Endothelial cell (in vitro differentiated cells): Measurements from ENCODE around the gene HAAO. TPM values are rescaled to one million over a fixed set of nuclear protein-coding genes. Genes with fewer than 3 reads are reported as not detected.

Experiments
- DNase-seq: peaks from one replicate; pipeline ENCODE4 v3.0.0; 2021; ENCODE audit warnings: low spot score
- H3K27ac Mint-ChIP-seq: one replicate; pipeline ENCODE4 v1.8.0; 2021; ENCODE audit warnings: mixed read lengths, inconsistent platforms; ENCODE audit not compliant: unreplicated experiment
- H3K27me3 Mint-ChIP-seq: one replicate; pipeline ENCODE4 v1.8.0; 2021; ENCODE audit warnings: mild to moderate bottlenecking, moderate library complexity, mixed read lengths, inconsistent platforms; ENCODE audit not compliant: unreplicated experiment
- H3K36me3 Mint-ChIP-seq: one replicate; pipeline ENCODE4 v1.8.0; 2021; ENCODE audit warnings: mild to moderate bottlenecking, low read depth, mixed read lengths, inconsistent platforms; ENCODE audit not compliant: unreplicated experiment
- H3K4me1 Mint-ChIP-seq: one replicate; pipeline ENCODE4 v1.8.0; 2021; ENCODE audit warnings: mild to moderate bottlenecking, mixed read lengths, inconsistent platforms; ENCODE audit not compliant: unreplicated experiment
- H3K4me3 Mint-ChIP-seq: one replicate; pipeline ENCODE4 v1.8.0; 2021; ENCODE audit warnings: mild to moderate bottlenecking, mixed read lengths, inconsistent platforms; ENCODE audit not compliant: unreplicated experiment
- H3K9me3 Mint-ChIP-seq: one replicate; pipeline ENCODE4 v1.8.0; 2021; ENCODE audit warnings: mixed read lengths, inconsistent platforms; ENCODE audit not compliant: unreplicated experiment
- total RNA-seq: library from RNA; stranded (reverse); fragmentation: NEBNext Ultra II Directional; extraction: Animal tissue kit (Norgen Biotek cat#: 25700); gene quantifications from one replicate; pipeline ENCODE4 v1.2.1, GENCODE V29; 2021; ENCODE audit not compliant: unreplicated experiment
- TF ChIP-seq, protein P1 (sequence below): fragments of 200-600 bp; sonication (generic); IDR thresholded peaks from one replicate; pipeline ENCODE4 v1.5.0; 2021; ENCODE audit warnings: antibody characterized with exemption; ENCODE audit not compliant: unreplicated experiment

Gene HAAO
- total RNA-seq, 1 donor from 2014 or later, result 6.0 TPM

DNA sequence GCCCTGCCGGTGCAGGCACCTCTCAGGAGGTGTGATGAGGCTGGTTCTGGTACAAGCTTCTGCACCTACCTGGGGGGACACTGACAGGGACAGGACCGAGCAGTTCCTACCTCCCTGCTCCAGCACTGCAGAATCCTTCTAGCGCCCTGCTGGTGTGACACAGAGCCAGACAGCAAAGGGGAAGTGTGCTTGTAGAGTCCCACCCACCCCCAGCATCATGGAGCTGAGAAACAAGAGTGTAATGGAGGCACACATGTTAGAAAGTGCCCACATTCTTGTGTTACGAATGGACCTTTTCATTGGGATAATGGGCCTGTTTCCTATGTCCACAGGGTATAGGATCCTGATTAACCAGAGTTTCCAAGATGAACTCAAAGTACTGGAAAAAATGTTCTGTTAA lies 66.7 kb downstream of the HAAO start:
- Mint-ChIP-seq H3K4me1 (no peaks in the 10 kb centered on the region), H3K4me3 (no peak overlapping the region), H3K27me3 (peaks cover 2% of the 10 kb centered on the region), H3K36me3 (peaks cover 42% of the 10 kb centered on the region), H3K9me3 (no peaks in the 10 kb centered on the region), H3K27ac (no peak overlapping the region)
- TF ChIP-seq, protein P1, sequence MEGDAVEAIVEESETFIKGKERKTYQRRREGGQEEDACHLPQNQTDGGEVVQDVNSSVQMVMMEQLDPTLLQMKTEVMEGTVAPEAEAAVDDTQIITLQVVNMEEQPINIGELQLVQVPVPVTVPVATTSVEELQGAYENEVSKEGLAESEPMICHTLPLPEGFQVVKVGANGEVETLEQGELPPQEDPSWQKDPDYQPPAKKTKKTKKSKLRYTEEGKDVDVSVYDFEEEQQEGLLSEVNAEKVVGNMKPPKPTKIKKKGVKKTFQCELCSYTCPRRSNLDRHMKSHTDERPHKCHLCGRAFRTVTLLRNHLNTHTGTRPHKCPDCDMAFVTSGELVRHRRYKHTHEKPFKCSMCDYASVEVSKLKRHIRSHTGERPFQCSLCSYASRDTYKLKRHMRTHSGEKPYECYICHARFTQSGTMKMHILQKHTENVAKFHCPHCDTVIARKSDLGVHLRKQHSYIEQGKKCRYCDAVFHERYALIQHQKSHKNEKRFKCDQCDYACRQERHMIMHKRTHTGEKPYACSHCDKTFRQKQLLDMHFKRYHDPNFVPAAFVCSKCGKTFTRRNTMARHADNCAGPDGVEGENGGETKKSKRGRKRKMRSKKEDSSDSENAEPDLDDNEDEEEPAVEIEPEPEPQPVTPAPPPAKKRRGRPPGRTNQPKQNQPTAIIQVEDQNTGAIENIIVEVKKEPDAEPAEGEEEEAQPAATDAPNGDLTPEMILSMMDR, result no peak
- DNase-seq, result no peak

DNA sequence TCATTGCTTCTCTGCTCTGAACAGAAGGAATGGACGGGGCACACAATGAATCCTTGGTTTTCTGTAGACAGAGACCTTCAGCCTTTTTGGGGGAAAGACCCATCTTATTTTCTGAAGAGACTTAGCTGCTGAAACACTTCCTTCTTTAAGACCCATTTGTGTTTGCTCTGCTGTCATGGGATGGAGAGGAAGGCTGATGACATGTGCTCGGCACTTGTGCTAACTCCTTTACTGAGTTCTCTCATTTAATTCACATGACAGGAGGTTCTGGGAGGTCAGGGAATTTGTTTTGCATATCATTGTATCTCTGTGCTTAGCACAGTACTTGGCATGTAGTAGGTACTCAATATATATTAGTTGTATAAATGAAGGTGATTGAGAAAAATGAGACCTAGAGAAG lies 67.5 kb downstream of the HAAO start:
- H3K36me3 Mint-ChIP-seq, result peaks cover 39% of the 10 kb centered on the region
- H3K9me3 Mint-ChIP-seq, result no peaks in the 10 kb centered on the region
- H3K4me1 Mint-ChIP-seq, result no peaks in the 10 kb centered on the region
- peaks cover 2% of the 10 kb centered on the region for H3K27me3 Mint-ChIP-seq
- H3K4me3 Mint-ChIP-seq, result no peak overlapping the region
- no peak for DNase-seq
- H3K27ac Mint-ChIP-seq, result no peak overlapping the region
- TF ChIP-seq, protein P1, result no peak

GRCh38 chr2:42723465-42723864 lies 68.9 kb downstream of the HAAO start:
- DNase-seq, result no peak
- Mint-ChIP-seq H3K27me3 (no peaks in the 10 kb centered on the region), H3K4me3 (no peak overlapping the region), H3K4me1 (no peaks in the 10 kb centered on the region), H3K9me3 (no peaks in the 10 kb centered on the region), H3K36me3 (peaks cover 29% of the 10 kb centered on the region), H3K27ac (no peak overlapping the region)
- TF ChIP-seq, protein P1, result no peak

GRCh38 chr2:42722320-42723190 lies 69.8 kb downstream of the HAAO start:
- H3K27me3 Mint-ChIP-seq, result no peaks in the 10 kb centered on the region
- TF ChIP-seq, protein P1, result no peak
- H3K27ac Mint-ChIP-seq, result no peak overlapping the region
- no peak for DNase-seq
- H3K36me3 Mint-ChIP-seq, result peaks cover 29% of the 10 kb centered on the region
- H3K9me3 Mint-ChIP-seq, result no peaks in the 10 kb centered on the region
- no peak overlapping the region for H3K4me3 Mint-ChIP-seq
- H3K4me1 Mint-ChIP-seq, result no peaks in the 10 kb centered on the region

GRCh38 chr2:42721898-42722297 lies 70.5 kb downstream of the HAAO start:
- DNase-seq, result no peak
- TF ChIP-seq, protein P1, result no peak
- H3K27me3 Mint-ChIP-seq, result no peaks in the 10 kb centered on the region
- no peaks in the 10 kb centered on the region for H3K9me3 Mint-ChIP-seq
- H3K4me3 Mint-ChIP-seq, result no peak overlapping the region
- no peak overlapping the region for H3K27ac Mint-ChIP-seq
- peaks cover 25% of the 10 kb centered on the region for H3K36me3 Mint-ChIP-seq
- no peaks in the 10 kb centered on the region for H3K4me1 Mint-ChIP-seq

Other genes starting within 250 kb of the HAAO start
- gene MTA3, start 224.0 kb downstream of the HAAO start, total RNA-seq, result 105 TPM
- gene OXER1, start 28.4 kb downstream of the HAAO start, total RNA-seq, result 1.5 TPM